IPS-NIHi7 (cell line): ENCODE measurements around the gene ATP5F1D.
"Not testable (repeated sequence)": the region's sequence is repeated elsewhere in the genome, so short reads cannot be mapped to it uniquely, and the experiment has no call there.

Experiments
- DNase-seq: peaks from one replicate; pipeline ENCODE4 v3.0.0; 2012; ENCODE audit warnings: mixed read lengths; ENCODE audit errors: extremely low spot score

The ATP5F1D gene

DNA sequence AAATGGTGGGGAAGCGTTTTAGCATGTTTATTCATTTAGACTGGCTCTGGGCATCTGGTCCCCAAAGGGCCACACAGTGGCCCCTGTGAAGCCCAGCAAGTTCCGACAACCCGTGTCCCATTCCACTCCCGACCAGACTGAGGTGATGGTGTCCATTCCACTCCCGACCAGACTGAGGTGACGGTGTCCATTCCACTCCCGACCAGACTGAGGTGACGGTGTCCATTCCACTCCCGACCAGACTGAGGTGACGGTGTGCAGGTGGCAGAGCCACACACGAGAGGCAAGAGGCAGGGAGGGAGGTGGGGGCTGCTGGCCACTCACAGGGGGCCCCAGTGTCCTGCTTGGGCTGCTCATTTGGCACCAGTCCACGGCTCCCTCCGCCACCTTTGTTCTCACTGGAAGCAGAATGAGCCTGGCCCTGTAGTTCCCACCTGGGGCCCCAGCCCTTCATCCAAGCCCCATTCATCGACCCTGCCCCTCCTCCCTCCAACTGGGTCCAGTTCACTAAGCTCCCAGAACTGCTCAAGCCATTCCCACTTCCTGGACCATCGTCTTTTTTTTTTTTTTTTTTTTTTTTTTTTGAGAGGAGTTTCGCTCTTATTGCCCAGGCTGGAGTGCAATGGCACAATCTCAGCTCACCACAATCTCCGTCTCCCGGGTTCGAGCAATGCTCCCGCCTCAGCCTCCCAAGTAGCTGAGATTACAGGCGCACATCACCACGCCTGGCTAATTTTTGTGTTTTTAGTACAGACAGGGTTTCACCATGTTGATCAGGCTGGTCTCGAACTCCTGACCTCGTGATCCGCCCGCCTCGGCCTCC lies 4.9 kb downstream of the ATP5F1D start:
- not testable (repeated sequence) for DNase-seq

GRCh38 chr19:1247748-1248138 lies 6.2 kb downstream of the ATP5F1D start:
- DNase-seq = no peak

DNA sequence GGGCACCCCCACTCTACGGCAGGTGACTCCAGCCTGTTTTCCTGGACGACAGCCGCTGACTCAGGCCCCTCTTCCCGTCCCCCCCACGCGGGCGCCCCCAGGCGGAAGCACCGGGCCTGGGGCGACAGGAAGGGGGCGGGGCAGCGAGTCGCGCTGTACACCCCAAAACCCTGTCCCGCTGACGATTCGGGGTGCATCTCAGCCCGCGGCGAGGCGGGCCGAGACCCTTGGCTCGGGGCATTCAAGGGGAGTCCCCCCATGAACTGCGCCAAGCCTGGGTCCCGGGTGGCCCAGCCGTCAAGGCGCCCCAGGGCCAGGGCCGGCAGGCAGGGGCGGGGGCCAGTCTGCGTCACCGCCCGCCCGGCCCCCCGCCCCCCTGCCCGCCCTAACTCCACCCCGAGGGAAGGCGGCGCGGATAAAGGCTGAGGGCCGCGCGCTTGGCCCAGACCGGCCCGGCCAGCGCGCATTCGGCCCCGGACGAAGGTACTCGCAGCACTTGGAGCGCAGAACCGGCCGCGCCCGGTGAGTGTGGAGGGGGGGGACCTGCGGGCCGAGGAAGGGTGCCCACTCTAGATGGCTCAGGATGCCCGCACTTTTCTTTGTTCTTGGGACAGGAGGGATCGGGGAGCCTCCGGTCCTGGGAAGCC lies 6.7 kb downstream of the ATP5F1D start, which contains the start of gene MIDN:
Gene MIDN (plus strand): TSS at position 445 of the 647 bp plus-strand sequence. CDS start 1,714 bp downstream, outside the sequence.
- peak; percentile 63 for DNase-seq

DNA sequence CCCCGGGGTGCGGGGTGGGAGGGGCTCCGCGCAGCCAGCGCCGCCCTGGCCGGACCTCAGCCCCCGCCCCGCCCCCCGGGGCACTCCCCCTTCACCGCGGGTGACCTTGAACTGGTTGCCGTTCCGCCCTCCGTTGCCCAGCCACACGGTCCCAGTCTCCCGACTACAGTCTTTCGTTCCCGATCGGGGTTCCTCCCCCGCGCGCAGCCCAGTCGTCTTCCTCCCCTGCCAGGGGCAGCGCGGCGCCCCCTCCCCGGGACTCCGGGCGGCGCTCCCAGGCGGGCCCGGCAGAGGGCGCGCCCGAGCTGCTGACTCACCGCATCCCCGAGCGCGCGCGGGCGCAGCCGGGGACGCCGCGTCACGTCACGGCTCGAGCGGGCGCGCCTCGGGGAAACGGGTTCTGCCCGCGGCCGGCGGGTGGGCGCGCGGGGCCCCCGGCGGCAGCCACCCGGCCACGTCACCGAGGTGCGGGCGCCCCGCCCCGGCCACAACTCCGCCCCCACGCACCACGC lies 7.3 kb downstream of the ATP5F1D start:
- DNase-seq = peak; percentile 43

- peak; percentile 83 for DNase-seq
Measured at GRCh38 chr19:1249298-1249989, 7.9 kb downstream of the ATP5F1D start.

DNA sequence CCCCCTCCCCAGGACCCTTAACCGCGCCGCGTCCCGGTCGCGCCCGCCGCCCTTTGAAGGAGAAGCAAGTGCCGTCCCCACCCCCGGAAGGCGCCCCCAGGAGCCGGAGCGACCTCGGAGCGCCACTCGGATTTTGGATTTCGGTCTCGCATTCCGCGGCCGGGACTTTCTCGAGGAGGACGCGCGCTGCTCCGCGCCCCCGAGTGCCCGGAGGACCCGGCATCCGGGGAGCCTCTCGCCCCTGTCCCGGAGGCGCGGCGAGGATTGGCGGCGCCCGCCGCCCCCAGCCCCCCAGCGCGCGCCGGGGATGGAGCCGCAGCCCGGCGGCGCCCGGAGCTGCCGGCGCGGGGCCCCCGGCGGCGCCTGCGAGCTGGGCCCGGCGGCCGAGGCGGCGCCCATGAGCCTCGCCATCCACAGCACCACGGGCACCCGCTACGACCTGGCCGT lies 8.5 kb downstream of the ATP5F1D start:
- DNase-seq = no peak

DNA sequence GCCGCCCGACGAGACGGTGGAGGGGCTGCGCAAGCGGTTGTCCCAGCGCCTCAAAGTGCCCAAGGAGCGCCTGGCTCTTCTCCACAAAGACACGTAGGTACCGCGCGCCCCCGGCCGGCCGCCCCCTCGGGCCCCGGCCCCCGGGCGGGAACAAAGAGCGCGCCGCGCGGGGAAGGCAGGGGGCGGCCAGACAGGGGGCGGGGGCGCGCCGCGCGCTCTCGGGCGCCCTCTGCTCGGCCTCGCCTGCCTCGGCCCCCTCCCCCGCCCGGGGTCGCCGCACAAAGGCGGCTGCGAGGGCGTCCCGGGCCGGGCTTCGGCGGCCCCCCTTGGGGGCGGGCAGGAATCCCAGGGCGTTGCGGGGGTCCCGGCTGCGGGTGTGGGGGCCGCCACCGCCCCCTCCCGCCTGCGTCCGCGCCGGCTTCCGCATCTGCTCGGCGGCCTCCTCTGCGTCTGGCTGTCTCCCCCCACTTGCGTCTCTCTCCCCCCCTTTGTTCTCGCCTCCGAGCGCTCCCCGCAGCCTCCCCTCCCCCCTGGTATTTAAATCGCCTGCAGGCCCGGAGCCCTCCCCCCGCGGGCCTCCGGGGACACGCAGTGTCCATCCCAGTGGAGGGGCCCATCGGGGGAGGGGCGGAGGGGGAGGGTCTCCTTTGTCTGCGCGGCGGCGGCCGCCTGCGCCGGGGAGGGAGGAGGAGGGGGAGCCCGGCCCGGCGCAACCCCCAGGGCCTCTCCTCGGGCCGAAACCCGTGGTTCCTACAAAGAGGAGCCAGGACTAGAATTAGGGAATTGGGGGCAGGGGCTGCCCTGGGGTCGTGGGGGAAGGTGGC lies 9.1 kb downstream of the ATP5F1D start:
- peak; percentile 51 for DNase-seq

DNA sequence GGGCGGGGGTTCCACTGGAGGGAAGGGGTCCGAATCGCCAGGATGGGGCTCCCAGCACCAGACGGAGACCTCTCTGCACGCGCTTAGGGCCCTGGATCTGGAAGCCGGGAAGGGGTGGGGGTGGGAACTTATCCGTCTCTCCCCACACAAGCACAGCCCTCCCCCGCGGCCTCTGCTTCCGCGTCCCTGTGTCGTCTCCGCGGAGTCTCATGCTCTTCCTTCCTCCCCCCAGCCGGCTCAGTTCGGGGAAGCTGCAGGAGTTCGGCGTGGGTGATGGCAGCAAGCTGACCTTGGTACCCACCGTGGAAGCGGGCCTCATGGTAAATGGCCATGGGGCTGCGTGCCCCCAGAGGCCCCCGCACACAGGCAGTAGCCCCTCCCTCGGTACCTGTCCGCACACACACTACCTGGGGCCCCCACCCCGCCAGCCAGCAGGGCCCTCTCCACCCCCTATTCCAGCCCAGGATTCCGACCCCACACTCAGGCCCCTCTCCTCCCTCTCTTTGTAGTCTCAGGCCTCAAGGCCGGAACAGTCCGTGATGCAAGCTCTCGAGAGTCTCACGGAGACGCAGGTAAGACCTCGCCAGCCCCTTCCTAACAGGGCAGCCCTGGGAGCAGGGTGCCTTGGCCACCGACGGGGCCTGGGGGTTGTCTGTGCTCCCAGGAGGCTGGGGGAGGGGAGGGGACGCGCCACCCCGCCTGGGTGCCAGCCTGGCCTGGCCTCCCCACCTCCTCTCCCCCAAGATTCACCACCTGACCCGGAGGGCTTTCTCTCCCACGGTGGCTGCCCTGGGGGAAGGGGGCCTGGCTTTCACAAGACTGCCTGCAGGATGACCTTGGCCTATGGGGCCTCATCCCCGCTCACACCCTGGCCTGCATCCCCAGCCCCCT lies 10.0 kb downstream of the ATP5F1D start:
- no peak for DNase-seq

DNA sequence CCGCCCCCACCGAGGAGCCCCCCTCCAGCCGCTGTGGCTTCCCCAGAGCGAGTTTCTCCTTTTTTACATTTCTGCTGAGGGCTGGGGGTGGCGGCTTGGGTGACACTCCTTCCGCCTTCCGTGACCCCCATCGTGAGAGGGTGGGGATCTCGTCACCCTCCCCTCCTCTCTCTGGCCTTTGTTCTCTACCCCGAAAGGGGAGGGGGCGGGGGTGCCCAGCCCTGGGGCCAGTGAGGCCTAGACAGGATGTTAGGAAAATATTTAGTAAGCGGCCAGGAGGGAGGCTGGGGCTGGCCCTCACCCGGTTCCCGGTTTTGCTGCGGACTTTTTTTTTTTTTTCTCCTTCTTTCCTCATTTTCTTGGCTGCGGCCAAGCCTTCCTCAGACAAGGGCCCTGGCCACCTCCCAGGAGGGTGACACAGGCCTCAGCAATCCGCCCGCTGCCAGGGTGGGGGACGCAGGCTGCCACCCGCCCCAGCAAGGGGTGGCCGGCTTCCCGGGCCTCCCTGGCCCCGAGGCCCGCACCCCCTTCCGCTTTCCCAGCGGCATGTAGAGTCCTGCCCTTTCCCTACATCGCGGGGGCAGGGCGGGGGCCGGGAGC lies 10.8 kb downstream of the ATP5F1D start:
- no peak for DNase-seq

GRCh38 chr19:1252821-1253513 lies 11.4 kb downstream of the ATP5F1D start:
- DNase-seq = no peak

DNA sequence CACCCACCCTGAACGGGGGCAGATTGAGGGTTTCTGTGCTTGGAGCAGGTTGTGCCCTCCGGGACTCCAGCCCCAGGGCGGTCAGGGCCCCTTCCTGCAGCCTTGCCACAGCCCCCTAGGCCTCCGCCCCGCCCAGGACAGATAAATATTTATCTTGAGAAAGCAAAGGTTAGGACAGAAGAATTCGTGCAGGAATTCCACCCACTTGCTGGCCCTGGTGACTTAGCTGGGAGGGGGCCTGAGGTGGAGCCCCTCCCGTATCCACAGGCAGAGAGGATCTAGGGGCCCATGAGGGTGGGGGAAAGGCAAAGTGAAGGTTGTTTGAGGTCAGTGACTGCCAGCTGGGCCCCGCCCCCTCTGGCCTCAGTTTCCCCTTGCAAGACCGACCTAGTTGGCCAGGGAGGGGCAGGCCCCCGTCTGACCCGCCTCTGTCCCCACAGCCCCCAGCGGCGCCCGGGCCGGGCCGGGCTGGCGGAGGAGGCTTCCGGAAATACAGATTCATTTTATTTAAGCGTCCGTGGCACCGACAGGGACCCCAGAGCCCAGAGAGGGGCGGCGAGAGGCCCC lies 12.0 kb downstream of the ATP5F1D start:
- no peak for DNase-seq

GRCh38 chr19:1254081-1254527 lies 12.6 kb downstream of the ATP5F1D start:
- DNase-seq = no peak

GRCh38 chr19:1254530-1255185 lies 13.1 kb downstream of the ATP5F1D start:
- no peak for DNase-seq

GRCh38 chr19:1255186-1256161 lies 13.9 kb downstream of the ATP5F1D start:
- no peak for DNase-seq

GRCh38 chr19:1256646-1257474 lies 15.3 kb downstream of the ATP5F1D start:
- DNase-seq = no peak

DNA sequence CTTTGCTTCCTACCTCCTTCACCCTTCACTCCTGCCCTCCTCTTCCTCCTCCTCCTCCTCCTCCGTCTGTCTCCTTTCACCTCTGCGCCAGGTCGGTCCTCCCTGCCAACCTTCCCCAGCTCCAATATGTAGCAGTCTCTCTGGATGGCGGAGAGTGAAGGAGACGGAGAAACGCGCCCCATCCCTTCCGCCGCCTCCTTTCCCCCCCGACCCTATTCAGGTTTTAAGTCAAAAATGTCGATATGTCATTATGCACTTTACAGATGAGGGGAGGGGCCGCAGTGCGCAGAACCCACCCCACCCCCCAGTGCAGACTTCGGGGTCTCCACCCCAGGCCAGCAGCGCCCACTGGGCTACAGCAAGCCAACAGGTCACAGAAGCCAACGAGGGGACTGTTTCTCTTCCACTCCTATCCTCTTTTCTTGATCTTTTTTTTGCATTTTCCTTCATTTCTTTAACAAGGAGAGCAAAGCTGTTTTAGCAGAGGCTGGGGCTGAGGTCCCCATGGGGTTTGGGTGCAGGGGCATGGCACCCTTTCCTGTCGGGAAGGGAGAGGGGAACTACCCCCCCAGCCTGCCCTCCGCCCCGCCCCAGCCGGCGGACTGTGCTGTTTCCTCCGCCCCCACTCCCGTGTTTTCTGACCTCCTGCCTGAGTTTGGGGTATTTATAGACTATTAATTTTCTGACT lies 16.1 kb downstream of the ATP5F1D start:
- no peak for DNase-seq
